ENCODE data around the gene UBE2QL1. TPM values are rescaled to one million over a fixed set of nuclear protein-coding genes. Genes with fewer than 3 reads are reported as not detected.

UBE2QL1 gene
- total RNA-seq, 1 experiment from 2014 or later = 2.6 TPM

DNA sequence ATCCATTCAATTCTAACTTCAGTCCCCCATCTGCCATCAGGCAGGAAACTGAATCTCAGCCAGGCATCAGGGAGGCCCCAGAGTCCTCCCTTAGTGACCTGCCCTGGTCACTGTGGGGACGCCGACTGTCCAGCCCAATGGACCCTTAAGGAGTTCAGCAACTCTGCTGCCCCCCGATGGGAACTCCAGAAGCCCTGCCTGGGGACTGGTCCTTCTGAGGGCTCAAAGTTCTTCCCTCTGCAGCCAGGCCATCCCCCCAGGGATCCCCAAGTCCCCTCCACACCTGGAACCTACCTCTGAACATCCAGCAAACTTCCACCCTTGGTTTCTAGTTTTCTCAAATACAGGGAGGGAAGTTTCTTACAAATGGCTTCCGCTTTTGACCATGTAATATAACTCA is 76.8 kb downstream of the UBE2QL1 start:
- intact Hi-C loops (cut with micrococcal nuclease; ENCODE audit: unreplicated experiment) = no loop called here
- Histone ChIP-seq H3K27ac (ENCODE audit: low read depth, low read length, poor library complexity, severe bottlenecking) (no peak overlapping the region), H3K4me1 (ENCODE audit: insufficient read depth, low read length, poor library complexity, severe bottlenecking) (no peaks in the 10 kb centered on the region), H3K27me3 (replicated peaks; ENCODE audit: insufficient read depth, low read depth, low read length, poor library complexity) (peaks cover 3% of the 10 kb centered on the region), H3K4me3 (ENCODE audit: low read depth, low read length, poor library complexity, severe bottlenecking) (no peak overlapping the region), H3K36me3 (ENCODE audit: insufficient read depth, low read length, poor library complexity, severe bottlenecking) (no peaks in the 10 kb centered on the region), H3K9me3 (ENCODE audit: low read depth, low read length, poor library complexity, severe bottlenecking) (no peaks in the 10 kb centered on the region)
- no peak for TF ChIP-seq EZH2 (IDR thresholded peaks at IDR 0.05; ENCODE audit: borderline replicate concordance, low read depth, low read length, poor library complexity, severe bottlenecking)
- TF ChIP-seq, protein P1, sequence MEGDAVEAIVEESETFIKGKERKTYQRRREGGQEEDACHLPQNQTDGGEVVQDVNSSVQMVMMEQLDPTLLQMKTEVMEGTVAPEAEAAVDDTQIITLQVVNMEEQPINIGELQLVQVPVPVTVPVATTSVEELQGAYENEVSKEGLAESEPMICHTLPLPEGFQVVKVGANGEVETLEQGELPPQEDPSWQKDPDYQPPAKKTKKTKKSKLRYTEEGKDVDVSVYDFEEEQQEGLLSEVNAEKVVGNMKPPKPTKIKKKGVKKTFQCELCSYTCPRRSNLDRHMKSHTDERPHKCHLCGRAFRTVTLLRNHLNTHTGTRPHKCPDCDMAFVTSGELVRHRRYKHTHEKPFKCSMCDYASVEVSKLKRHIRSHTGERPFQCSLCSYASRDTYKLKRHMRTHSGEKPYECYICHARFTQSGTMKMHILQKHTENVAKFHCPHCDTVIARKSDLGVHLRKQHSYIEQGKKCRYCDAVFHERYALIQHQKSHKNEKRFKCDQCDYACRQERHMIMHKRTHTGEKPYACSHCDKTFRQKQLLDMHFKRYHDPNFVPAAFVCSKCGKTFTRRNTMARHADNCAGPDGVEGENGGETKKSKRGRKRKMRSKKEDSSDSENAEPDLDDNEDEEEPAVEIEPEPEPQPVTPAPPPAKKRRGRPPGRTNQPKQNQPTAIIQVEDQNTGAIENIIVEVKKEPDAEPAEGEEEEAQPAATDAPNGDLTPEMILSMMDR (conservative IDR thresholded peaks at IDR 0.05; ENCODE audit: low read depth, low read length) = no peak
- BruUV-seq (replicated peaks) = no TSS peak
- no peak for DNase-seq (ENCODE audit: low spot score)
- CTCF ChIA-PET = no interaction called here
- POLR2A ChIA-PET (ENCODE audit: low non-redundant PET) = no interaction called here

DNA sequence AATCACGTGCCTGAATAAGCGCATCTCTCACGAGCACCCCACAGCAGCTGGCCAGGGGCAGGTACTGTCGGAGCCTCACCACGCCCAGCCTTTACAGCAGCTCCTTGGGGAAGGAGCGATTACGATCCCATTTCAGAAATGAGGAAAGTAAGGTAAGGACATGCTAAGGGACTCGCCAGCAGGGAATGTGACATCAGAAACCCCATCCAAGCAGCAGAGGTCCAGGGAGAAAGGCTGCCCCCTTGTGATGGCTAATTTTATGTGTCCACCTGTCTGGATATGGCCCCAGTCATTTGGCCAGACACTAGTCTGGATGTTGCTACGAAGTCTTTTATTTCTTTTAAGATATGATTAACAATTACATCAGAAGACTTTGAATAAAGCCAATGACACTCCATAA is 77.3 kb downstream of the UBE2QL1 start:
- Histone ChIP-seq H3K4me3 (ENCODE audit: low read depth, low read length, poor library complexity, severe bottlenecking) (no peak overlapping the region), H3K27ac (ENCODE audit: low read depth, low read length, poor library complexity, severe bottlenecking) (no peak overlapping the region), H3K9me3 (ENCODE audit: low read depth, low read length, poor library complexity, severe bottlenecking) (no peaks in the 10 kb centered on the region), H3K36me3 (ENCODE audit: insufficient read depth, low read length, poor library complexity, severe bottlenecking) (no peaks in the 10 kb centered on the region), H3K4me1 (ENCODE audit: insufficient read depth, low read length, poor library complexity, severe bottlenecking) (no peaks in the 10 kb centered on the region), H3K27me3 (replicated peaks; ENCODE audit: insufficient read depth, low read depth, low read length, poor library complexity) (peaks cover 3% of the 10 kb centered on the region)
- no peak for TF ChIP-seq EZH2 (IDR thresholded peaks at IDR 0.05; ENCODE audit: borderline replicate concordance, low read depth, low read length, poor library complexity, severe bottlenecking)
- TF ChIP-seq, protein P1 (conservative IDR thresholded peaks at IDR 0.05; ENCODE audit: low read depth, low read length) = peak; percentile 48
- no TSS peak for BruUV-seq (replicated peaks)
- POLR2A ChIA-PET (ENCODE audit: low non-redundant PET) = no interaction called here
- CTCF ChIA-PET = no interaction called here
- peak; percentile 52 for DNase-seq (ENCODE audit: low spot score)
- intact Hi-C loops (cut with micrococcal nuclease; ENCODE audit: unreplicated experiment) = loop anchor here (2.0 kb wide), 1 partner anchor 233 kb away; no protein-coding TSS in a partner anchor

DNA sequence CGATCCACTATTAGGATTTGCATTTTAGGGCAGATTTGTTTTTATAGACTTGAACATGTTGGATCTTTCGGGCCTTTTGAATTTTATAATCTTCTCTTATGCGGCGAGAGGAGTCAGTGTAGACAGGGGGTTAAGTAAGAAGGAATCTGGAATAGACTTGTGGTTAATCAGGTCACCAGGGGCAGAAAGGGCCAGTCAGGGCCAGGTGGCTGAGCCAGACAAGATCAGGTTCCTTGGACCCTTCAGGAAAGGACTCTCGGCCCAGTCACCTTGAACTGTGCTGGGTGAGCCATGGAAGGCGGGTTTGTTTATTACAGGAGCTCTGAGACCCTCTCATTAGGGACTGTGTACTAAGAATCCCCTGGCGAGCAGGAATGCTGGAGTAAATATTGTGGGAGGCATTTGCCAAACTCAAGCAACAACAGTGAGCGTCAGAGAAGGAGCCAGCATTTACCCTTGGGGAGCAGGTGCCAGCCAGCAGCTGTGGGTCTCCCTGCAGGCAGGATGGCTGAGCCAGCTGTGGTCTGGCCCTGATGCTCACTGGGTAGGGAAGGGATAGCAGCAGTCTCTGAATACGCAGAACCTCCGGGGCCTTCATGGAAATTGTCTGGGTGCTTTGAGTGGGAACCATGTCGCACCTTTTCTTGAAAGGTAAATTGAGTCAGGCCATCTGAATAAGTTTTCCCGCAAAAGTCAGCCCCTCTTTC is 79.2 kb downstream of the UBE2QL1 start:
- Histone ChIP-seq H3K4me1 (ENCODE audit: insufficient read depth, low read length, poor library complexity, severe bottlenecking) (no peaks in the 10 kb centered on the region), H3K4me3 (ENCODE audit: low read depth, low read length, poor library complexity, severe bottlenecking) (no peak overlapping the region), H3K9me3 (ENCODE audit: low read depth, low read length, poor library complexity, severe bottlenecking) (no peaks in the 10 kb centered on the region), H3K27ac (ENCODE audit: low read depth, low read length, poor library complexity, severe bottlenecking) (no peak overlapping the region), H3K36me3 (ENCODE audit: insufficient read depth, low read length, poor library complexity, severe bottlenecking) (no peaks in the 10 kb centered on the region), H3K27me3 (replicated peaks; ENCODE audit: insufficient read depth, low read depth, low read length, poor library complexity) (peaks cover 6% of the 10 kb centered on the region)
- intact Hi-C loops (cut with micrococcal nuclease; ENCODE audit: unreplicated experiment) = loop anchor here (2.0 kb wide), 1 partner anchor 235 kb away; no protein-coding TSS in a partner anchor
- POLR2A ChIA-PET (ENCODE audit: low non-redundant PET) = no interaction called here
- CTCF ChIA-PET = no interaction called here
- TF ChIP-seq EZH2 (IDR thresholded peaks at IDR 0.05; ENCODE audit: borderline replicate concordance, low read depth, low read length, poor library complexity, severe bottlenecking) = no peak
- TF ChIP-seq, protein P1 (conservative IDR thresholded peaks at IDR 0.05; ENCODE audit: low read depth, low read length) = no peak
- no TSS peak for BruUV-seq (replicated peaks)
- DNase-seq (ENCODE audit: low spot score) = no peak
